K562 (cell line): ENCODE results near the gene AQP1. TPM values are rescaled to one million over a fixed set of nuclear protein-coding genes. Genes with fewer than 3 reads are reported as not detected.

Experiments
- ATAC-seq: fragments of 200-7000 bp; cut with Tn5 transposase; 3 replicates; pipeline ENCODE4 v1.9.1; 2020; ENCODE audit warnings: moderate library complexity
- Bru-seq: library from RNA; stranded (reverse); fragments of 400-500 nt; gene quantifications from one replicate; lab custom pipeline; 2021; lab: Mats Ljungman, UMichigan
- BruChase-seq, 2 experiments: library from RNA; stranded (reverse); fragments of 400-500 nt; gene quantifications; one replicate each; lab custom pipeline; 2021; lab: Mats Ljungman, UMichigan
- BruUV-seq: library from RNA; stranded (reverse); fragments of 400-500 nt; replicated peaks from 2 replicates; lab custom pipeline; 2021; lab: Mats Ljungman, UMichigan
- CTCF ChIA-PET: fragments of 300-600 bp; formaldehyde crosslinking; extraction: SDS; loops from one replicate; lab custom pipeline; 2021; ENCODE audit warnings: low intra/inter-chr PET ratio; lab: Yijun Ruan, JAX
- POLR2A ChIA-PET: fragments of 300-600, 350-650 bp; sonication (Branson Sonifier 250); formaldehyde crosslinking; extraction: SDS; loops from one replicate; lab custom pipeline; 2021; ENCODE audit warnings: antibody characterized with exemption, inconsistent platforms; lab: Yijun Ruan, JAX
- DNase-seq, 4 experiments: peaks; one replicate each; pipeline versions ENCODE4 v3.0.0 to v3.0.0-alpha.2; 2011 to 2018; ENCODE audit warnings: low spot score in 3 of 4, mixed read lengths in 3 of 4; ENCODE audit errors: extremely low read depth in 1 of 4
- FAIRE-seq: peaks from 2 replicates; lab custom pipeline; 2011; peaks lifted over from hg19 to GRCh38; lab: Jason Lieb, UNC
- H2AFZ ChIP-seq: 2 replicates; pipeline ENCODE4 v1.6.0; 2011; ENCODE audit warnings: low read depth, low read length, control low read depth, inconsistent platforms
- H3K27ac ChIP-seq: fragments of 200-600 bp; 3 replicates; pipeline ENCODE4 v1.8.0; 2011; ENCODE audit warnings: low read depth, mild to moderate bottlenecking, control low read depth, inconsistent platforms, low read length, moderate library complexity, mixed read lengths; ENCODE audit errors: extremely low read depth
- H3K27me3 ChIP-seq, 2 experiments: fragments of 300-600 bp in 1 of 2; 2 replicates in 1 of 2; 3 replicates in 1 of 2; pipeline versions ENCODE4 v1.6.0 to v1.8.0; 2011; ENCODE audit warnings: inconsistent platforms in 2 of 2, low read length in 2 of 2, mild to moderate bottlenecking in 1 of 2, mixed read lengths in 1 of 2, moderate library complexity in 1 of 2; ENCODE audit not compliant: control insufficient read depth in 2 of 2, insufficient read depth in 2 of 2
- H3K36me3 ChIP-seq: fragments of 300-600 bp; 3 replicates; pipeline ENCODE4 v1.8.0; 2011; ENCODE audit warnings: mild to moderate bottlenecking, low read length, inconsistent platforms; ENCODE audit not compliant: control insufficient read depth, insufficient read depth
- H3K4me1 ChIP-seq, 2 experiments: fragments of 200-600 bp in 1 of 2; replicated peaks in 1 of 2; 2 replicates in 1 of 2; 3 replicates in 1 of 2; pipeline versions ENCODE4 v1.5.1 to v1.8.0; 2011; ENCODE audit warnings: inconsistent platforms in 2 of 2, low read length in 2 of 2, mild to moderate bottlenecking in 1 of 2, mixed read lengths in 1 of 2, moderate library complexity in 1 of 2; ENCODE audit not compliant: control insufficient read depth in 2 of 2, insufficient read depth in 2 of 2
- H3K4me2 ChIP-seq: 2 replicates; pipeline ENCODE4 v1.6.1; 2011; ENCODE audit warnings: low read length, control low read depth, inconsistent platforms, mixed read lengths; ENCODE audit not compliant: insufficient read depth
- H3K4me3 ChIP-seq: fragments of 200-600 bp; sonication (generic), shearing (Covaris generic); 2 replicates; pipeline ENCODE4 v1.5.1; 2016; ENCODE audit warnings: control low read depth, inconsistent platforms
- H3K79me2 ChIP-seq: fragments of 200-600 bp; 3 replicates; pipeline ENCODE4 v1.8.0; 2011; ENCODE audit warnings: low read length, inconsistent platforms; ENCODE audit not compliant: control insufficient read depth, insufficient read depth
- H3K9ac ChIP-seq, 2 experiments: 2 replicates each; pipeline versions ENCODE4 v1.6.0 to v1.6.1; 2011; ENCODE audit warnings: low read depth in 2 of 2, low read length in 2 of 2, control low read depth in 1 of 2, inconsistent platforms in 1 of 2, mild to moderate bottlenecking in 1 of 2, mixed read lengths in 1 of 2; ENCODE audit not compliant: insufficient read depth in 1 of 2
- H3K9me1 ChIP-seq: one replicate; pipeline ENCODE4 v1.6.0; 2011; ENCODE audit warnings: inconsistent platforms, mild to moderate bottlenecking, low read length, moderate library complexity; ENCODE audit not compliant: control insufficient read depth, insufficient read depth
- H3K9me3 ChIP-seq: replicated peaks from 2 replicates; pipeline ENCODE4 v1.5.1; 2011; ENCODE audit warnings: low read depth, low read length, inconsistent platforms; ENCODE audit not compliant: control insufficient read depth, insufficient read depth
- H4K20me1 ChIP-seq: replicated peaks from 2 replicates; pipeline ENCODE4 v1.6.1; 2011; ENCODE audit warnings: low read length, inconsistent platforms, mixed read lengths; ENCODE audit not compliant: control insufficient read depth, insufficient read depth
- HCFC1 ChIP-seq: IDR thresholded peaks from 2 replicates; pipeline ENCODE4 v1.6.1; 2012; ENCODE audit warnings: low read depth, low read length, improper control_type of control experiment
- NFIC ChIP-seq: fragments of 450-650 bp; IDR thresholded peaks from 2 replicates; pipeline ENCODE4 v1.6.1; 2017; ENCODE audit warnings: mild to moderate bottlenecking, inconsistent platforms
- PHB ChIP-seq: fragments of 250-450 bp; sonication (Bioruptor Pico); IDR thresholded peaks from 2 replicates; pipeline ENCODE4 v1.5.0; 2021
- TBP ChIP-seq: optimal IDR thresholded peaks from 2 replicates; pipeline ENCODE3; 2011; ENCODE audit warnings: low read depth, low read length, improper control_type of control experiment
- TRIM28 ChIP-seq: fragments of 450-650 bp; IDR thresholded peaks from 2 replicates; pipeline ENCODE4 v1.6.1; 2017
- ZNF12 ChIP-seq: sonication (generic); formaldehyde crosslinking; IDR thresholded peaks from 2 replicates; pipeline ENCODE4 v1.4.0; 2020; ENCODE audit warnings: mild to moderate bottlenecking, missing genetic modification reagents
- ZNF197 ChIP-seq: fragments of 200-800 bp; sonication (Bioruptor generic); IDR thresholded peaks from 2 replicates; pipeline ENCODE4 v1.6.1; 2016; ENCODE audit warnings: low read depth, missing genetic modification characterization, missing compliant biosample characterization
- ZNF444 ChIP-seq: fragments of 250-450 bp; sonication (Bioruptor Pico); IDR thresholded peaks from 2 replicates; pipeline ENCODE4 v1.4.0; 2020; ENCODE audit warnings: mild to moderate bottlenecking, moderate library complexity
- ZNF57 ChIP-seq: fragments of 450-650 bp; formaldehyde crosslinking; IDR thresholded peaks from 2 replicates; pipeline ENCODE4 v1.4.0; 2020; ENCODE audit warnings: mild to moderate bottlenecking, moderate library complexity
- ZNF75A ChIP-seq: fragments of 450-650 bp; formaldehyde crosslinking; IDR thresholded peaks from 2 replicates; pipeline ENCODE4 v1.4.0; 2020; ENCODE audit warnings: mild to moderate bottlenecking
- WGBS: fragments of 100-300 bp; shearing (Covaris generic); methylation state at CpG from one replicate; pipeline ENCODE4 v1.1.6; 2016; ENCODE audit warnings: low coverage, mixed read lengths; ENCODE audit not compliant: insufficient coverage; ENCODE audit errors: missing lambda C conversion rate; 5-methylcytosine and 5-hydroxymethylcytosine counted together
- in situ Hi-C: fragments of 300-500 bp; cut with MboI; formaldehyde crosslinking; loops from 4 replicates; pipeline ENCODE4 v1.15.0; 2018; ENCODE audit warnings: inconsistent platforms, mixed read lengths
- intact Hi-C: fragments of 100-400 bp; cut with micrococcal nuclease; formaldehyde crosslinking; loops from 2 replicates; pipeline ENCODE4 v1.14.2; 2022
- long read RNA-seq, 3 experiments: library from polyadenylated mRNA in 2 of 3; library from RNA in 1 of 3; unstranded in 2 of 3; stranded (forward) in 1 of 3; transcript quantifications; one replicate each; pipeline ENCODE4 v2.0.0, GENCODE V29; 2019 to 2022
- polyA minus RNA-seq, 3 experiments: library from RNA; depleted of rRNA, polyadenylated mRNA; stranded (reverse); fragments of >200 nt; gene quantifications; 2 replicates each; pipeline ENCODE4 v1.2.3, GENCODE V29; 2011
- polyA plus RNA-seq, 8 experiments: library from polyadenylated mRNA; depleted of rRNA in 4 of 8; stranded (reverse) in 5 of 8; unstranded in 3 of 8; fragments of >200 nt; fragmentation: Nextera tagmentation in 2 of 8; fragmentation: Illumina TruSeq in 1 of 8; extraction: Ambion mirVana in 2 of 8; extraction: Trizol in 1 of 8; gene quantifications; 2 replicates each; pipeline versions ENCODE4 v1.2.1 to v1.2.3, GENCODE V29; 2011 to 2014; ENCODE audit warnings: inconsistent platforms in 1 of 8, missing spikeins in 1 of 8
- total RNA-seq, 7 experiments: library from RNA; depleted of rRNA in 6 of 7; stranded (reverse); fragments of >200 nt in 6 of 7; fragmentation: Illumina TruSeq in 2 of 7; extraction: Trizol in 2 of 7; gene quantifications; 2 replicates each; pipeline versions ENCODE4 v1.2.1 to v1.2.3, GENCODE V29; 2011 to 2021; ENCODE audit warnings: low replicate concordance in 1 of 7
- TF ChIP-seq, protein P1 (sequence below), 2 experiments: IDR thresholded peaks; 2 replicates each; pipeline ENCODE4 v1.6.1; 2011; ENCODE audit warnings: borderline replicate concordance in 1 of 2, control low read depth in 1 of 2, low read depth in 1 of 2, low read length in 1 of 2, mild to moderate bottlenecking in 1 of 2, mixed read lengths in 1 of 2, moderate library complexity in 1 of 2; ENCODE audit not compliant: insufficient read depth in 1 of 2, insufficient read length in 1 of 2, poor library complexity in 1 of 2, severe bottlenecking in 1 of 2; ENCODE audit errors: extremely low read depth in 1 of 2
- TF ChIP-seq, protein P2 (sequence below): sonication (generic); formaldehyde crosslinking; IDR thresholded peaks from 2 replicates; pipeline ENCODE4 v1.8.1; 2022; ENCODE audit warnings: missing genetic modification reagents

The AQP1 gene
- total RNA-seq (2011; cell fraction: chromatin; rRNA removed; ENCODE audit: low replicate concordance), result 3.5 and 8.8 TPM in 2 replicates
- 9.5 and 9.6 TPM in 2 replicates for total RNA-seq (2011; cell fraction: nucleolus; rRNA removed)
- total RNA-seq (2011; cell fraction: nucleoplasm; rRNA removed), result 8.4 and 15.0 TPM in 2 replicates
- total RNA-seq (2014; rRNA removed) (3.1 and 9.0 TPM in 2 replicates), total RNA-seq (2014; rRNA removed; fragmentation: Illumina TruSeq; extraction: Trizol) (2.8 and 4.1 TPM in 2 replicates), total RNA-seq (2015; rRNA removed; fragmentation: Illumina TruSeq; extraction: Trizol) (3.6 and 4.2 TPM in 2 replicates), total RNA-seq (2021) (6.7 and 6.9 TPM in 2 replicates), polyA plus RNA-seq (2011; rRNA removed) (8.7 and 12.6 TPM in 2 replicates), polyA plus RNA-seq (2014; fragmentation: Illumina TruSeq; extraction: Trizol) (7.8 and 8.6 TPM in 2 replicates), polyA plus RNA-seq (2014; fragmentation: Nextera tagmentation; extraction: Ambion mirVana) (under 1 TPM; 0.18 to 0.45 TPM), polyA plus RNA-seq (2014; rRNA removed) (5.4 and 6.7 TPM in 2 replicates), polyA minus RNA-seq (2011; rRNA and poly(A)+ RNA removed) (6.1 and 10.7 TPM in 2 replicates), Bru-seq, nascent RNA (percentile 43 among the genes with signal in this experiment), BruChase-seq, experiment 1, labeled RNA remaining after a 2-hour chase (percentile 45 among the genes with signal in this experiment), BruChase-seq, experiment 2, labeled RNA remaining after a 6-hour chase (percentile 52 among the genes with signal in this experiment)
- polyA plus RNA-seq (2011; cell fraction: cytosol; rRNA removed), result 8.5 and 20.6 TPM in 2 replicates
- polyA plus RNA-seq (2011; cell fraction: nucleus; rRNA removed), result 12.3 and 20.4 TPM in 2 replicates
- polyA plus RNA-seq (2012), result 3.2 and 4.3 TPM in 2 replicates
- 3.5 and 6.3 TPM in 2 replicates for polyA minus RNA-seq (2011; cell fraction: cytosol; rRNA and poly(A)+ RNA removed)
- 2.7 and 2.8 TPM in 2 replicates for polyA minus RNA-seq (2011; cell fraction: nucleus; rRNA and poly(A)+ RNA removed)
- long read RNA-seq, experiment 1, transcript AQP1-201 (4 exons, 2,913 nt), result major isoform, 9 of 25 reads
- long read RNA-seq, experiment 1, partial matches to known transcripts, result 0 of 25 reads
- long read RNA-seq, experiment 1, other reads (novel, unspliced or antisense), result 16 of 25 reads
- long read RNA-seq, experiment 2, transcript AQP1-201 (4 exons, 2,913 nt), result major isoform, 21 of 47 reads
- long read RNA-seq, experiment 2, partial matches to known transcripts, result 26 of 47 reads
- long read RNA-seq, experiment 2, other reads (novel, unspliced or antisense), result 0 of 47 reads
- long read RNA-seq, experiment 3, partial matches to known transcripts, result 0 of 4 reads
- long read RNA-seq, experiment 3, other reads (novel, unspliced or antisense), result 1 of 4 reads

DNA sequence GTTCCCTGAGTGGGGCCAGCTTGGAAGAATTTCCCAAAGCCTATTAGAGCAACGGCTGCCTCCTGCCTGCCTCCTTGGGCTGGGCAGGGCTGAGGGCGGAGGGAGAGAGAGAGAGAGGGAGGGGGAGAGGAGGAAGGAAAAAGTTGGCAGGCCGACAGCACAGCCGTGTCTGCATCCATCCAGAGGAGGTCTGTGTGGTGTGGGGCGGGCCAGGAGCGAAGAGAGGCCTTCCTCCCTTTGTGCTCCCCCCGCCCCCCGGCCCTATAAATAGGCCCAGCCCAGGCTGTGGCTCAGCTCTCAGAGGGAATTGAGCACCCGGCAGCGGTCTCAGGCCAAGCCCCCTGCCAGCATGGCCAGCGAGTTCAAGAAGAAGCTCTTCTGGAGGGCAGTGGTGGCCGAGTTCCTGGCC, at the start of gene AQP1:
TSS of gene AQP1 (plus strand) at position 293 of the 409 bp plus-strand sequence. CDS start at position 350, 57 bp downstream.
- Histone ChIP-seq H4K20me1 (no peaks in the 10 kb centered on the region), H3K27me3 (no peaks in the 10 kb centered on the region), H3K9me3 (no peaks in the 10 kb centered on the region), H3K36me3 (no peaks in the 10 kb centered on the region), H3K4me3 (no peak within 1 kb of the TSS), H3K4me2 (peak within 1 kb of the TSS; percentile 17; the same call in 1 of the 2 replicates), H3K9me1 (no peaks in the 10 kb centered on the region), H2AFZ (peak within 1 kb of the TSS; percentile 63; the same call in 1 of the 2 replicates), H3K9ac (peak within 1 kb of the TSS; percentile 6 to 87; a peak in 3 of 4 replicates), H3K27ac (no peak within 1 kb of the TSS; the same call in 2 of the 3 replicates), H3K4me1 (peaks cover 50 to 95% of the 10 kb centered on the region in 2 experiments), H3K79me2 (no peaks in the 10 kb centered on the region; the same call in 2 of the 3 replicates)
- ATAC-seq (no peak), DNase-seq (peak in 3 of 4 experiments; percentile 36 to 64 (median 39)), FAIRE-seq (no peak)
- BruUV-seq, result no TSS peak
- in situ Hi-C loops (no loop called here), intact Hi-C loops (no loop called here)
- 62% methylated on average over 4 of the region's 12 CpGs for WGBS
- ChIA-PET CTCF (no interaction called here), POLR2A (no interaction called here)
- TF ChIP-seq NFIC (peak; percentile 47), ZNF197 (no peak), ZNF75A (CRISPR knock-in tag) (no peak), ZNF57 (CRISPR knock-in tag) (no peak), HCFC1 (no peak), TBP (peak; percentile 36), PHB (CRISPR knock-in tag) (no peak), ZNF444 (CRISPR knock-in tag) (no peak), TRIM28 (no peak), ZNF12 (CRISPR knock-in tag) (no peak)
- TF ChIP-seq, protein P1, sequence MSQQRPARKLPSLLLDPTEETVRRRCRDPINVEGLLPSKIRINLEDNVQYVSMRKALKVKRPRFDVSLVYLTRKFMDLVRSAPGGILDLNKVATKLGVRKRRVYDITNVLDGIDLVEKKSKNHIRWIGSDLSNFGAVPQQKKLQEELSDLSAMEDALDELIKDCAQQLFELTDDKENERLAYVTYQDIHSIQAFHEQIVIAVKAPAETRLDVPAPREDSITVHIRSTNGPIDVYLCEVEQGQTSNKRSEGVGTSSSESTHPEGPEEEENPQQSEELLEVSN (IDR thresholded peaks at IDR 0.05; ENCODE audit: borderline replicate concordance in 1 of 2, extremely low read depth in 1 of 2, insufficient read depth in 1 of 2, insufficient read length in 1 of 2, low read depth in 1 of 2, low read length in 1 of 2, poor library complexity in 1 of 2, severe bottlenecking in 1 of 2), result no peak
- TF ChIP-seq, protein P2, sequence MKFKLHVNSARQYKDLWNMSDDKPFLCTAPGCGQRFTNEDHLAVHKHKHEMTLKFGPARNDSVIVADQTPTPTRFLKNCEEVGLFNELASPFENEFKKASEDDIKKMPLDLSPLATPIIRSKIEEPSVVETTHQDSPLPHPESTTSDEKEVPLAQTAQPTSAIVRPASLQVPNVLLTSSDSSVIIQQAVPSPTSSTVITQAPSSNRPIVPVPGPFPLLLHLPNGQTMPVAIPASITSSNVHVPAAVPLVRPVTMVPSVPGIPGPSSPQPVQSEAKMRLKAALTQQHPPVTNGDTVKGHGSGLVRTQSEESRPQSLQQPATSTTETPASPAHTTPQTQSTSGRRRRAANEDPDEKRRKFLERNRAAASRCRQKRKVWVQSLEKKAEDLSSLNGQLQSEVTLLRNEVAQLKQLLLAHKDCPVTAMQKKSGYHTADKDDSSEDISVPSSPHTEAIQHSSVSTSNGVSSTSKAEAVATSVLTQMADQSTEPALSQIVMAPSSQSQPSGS (CRISPR knock-in tag), result no peak
